GM18867 (cell line): ENCODE measurements around the gene CFAP20.

Source experiments
- ATAC-seq: cut with Tn5 transposase; IDR thresholded peaks from one replicate; pipeline ENCODE4 v1.9.1; 2021; ENCODE audit warnings: mild to moderate bottlenecking, moderate library complexity; ENCODE audit not compliant: unreplicated experiment

CFAP20 gene

GRCh38 chr16:58125041-58125440 is 4.1 kb downstream of the CFAP20 start:
- no peak for ATAC-seq

GRCh38 chr16:58124601-58124915 is 4.6 kb downstream of the CFAP20 start:
- no peak for ATAC-seq

- no peak for ATAC-seq
Measured at GRCh38 chr16:58123896-58124600, 5.1 kb downstream of the CFAP20 start.

GRCh38 chr16:58121132-58121531 is 8.0 kb downstream of the CFAP20 start:
- ATAC-seq, result no peak

- no peak for ATAC-seq
Measured at GRCh38 chr16:58120234-58120633, 8.9 kb downstream of the CFAP20 start.

- ATAC-seq, result no peak
Measured at GRCh38 chr16:58119509-58119845, 9.7 kb downstream of the CFAP20 start.

GRCh38 chr16:58118801-58119508 is 10.2 kb downstream of the CFAP20 start:
- ATAC-seq, result no peak

- ATAC-seq, result no peak
Measured at GRCh38 chr16:58116529-58116928, 12.7 kb downstream of the CFAP20 start.

- ATAC-seq, result no peak
Measured at GRCh38 chr16:58116081-58116480, 13.1 kb downstream of the CFAP20 start.

GRCh38 chr16:58114827-58115825 is 14.1 kb downstream of the CFAP20 start:
- ATAC-seq, result no peak

GRCh38 chr16:58111302-58111627 is 17.9 kb downstream of the CFAP20 start:
- no peak for ATAC-seq

GRCh38 chr16:58110571-58111301 is 18.4 kb downstream of the CFAP20 start:
- ATAC-seq, result no peak

GRCh38 chr16:58109881-58110280 is 19.3 kb downstream of the CFAP20 start:
- no peak for ATAC-seq

GRCh38 chr16:58109330-58109729 is 19.9 kb downstream of the CFAP20 start:
- ATAC-seq, result no peak

GRCh38 chr16:58107709-58108108 is 21.5 kb downstream of the CFAP20 start:
- no peak for ATAC-seq

- ATAC-seq, result no peak
Measured at GRCh38 chr16:58107228-58107627, 22.0 kb downstream of the CFAP20 start.

- ATAC-seq, result no peak
Measured at GRCh38 chr16:58105631-58106030, 23.6 kb downstream of the CFAP20 start.

- ATAC-seq, result no peak
Measured at GRCh38 chr16:58102665-58103392, 26.4 kb downstream of the CFAP20 start.

GRCh38 chr16:58099956-58100300 is 29.3 kb downstream of the CFAP20 start:
- ATAC-seq, result no peak

GRCh38 chr16:58099097-58099955 is 29.9 kb downstream of the CFAP20 start:
- no peak for ATAC-seq
